Activated naive CD4-positive, alpha-beta T cell (primary cell): ENCODE data around the gene MYOC.
"Not testable (repeated sequence)": the region's sequence is repeated elsewhere in the genome, so short reads cannot be mapped to it uniquely, and the experiment has no call there.

Source experiments
- DNase-seq, 4 experiments: peaks; one replicate each; lab custom pipeline; 2025; lab: John Stamatoyannopoulos, UW

Gene MYOC

DNA sequence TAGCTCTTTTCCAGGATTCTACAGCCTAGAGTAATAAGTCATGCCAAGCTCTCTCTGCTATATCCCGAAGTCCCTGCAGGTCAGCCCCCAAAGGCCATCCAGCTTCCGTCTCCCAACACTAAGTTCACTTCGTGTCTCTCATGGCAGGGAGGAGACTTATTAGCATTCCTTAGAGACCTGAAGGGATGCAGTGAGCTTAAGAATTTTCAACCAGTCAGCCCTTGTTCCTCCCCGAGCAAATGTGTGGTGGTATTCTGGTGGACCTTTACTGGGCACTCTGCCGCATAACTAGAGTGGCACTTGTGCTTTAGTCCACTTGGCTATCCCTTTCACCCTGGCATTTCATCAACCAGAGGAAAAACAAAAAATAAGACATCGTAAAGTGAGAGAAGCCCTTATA lies 49.4 kb downstream of the MYOC start:
- DNase-seq: not testable (repeated sequence)

- no peak for DNase-seq
These were observed 51.6 kb downstream of the MYOC start for GRCh38 chr1:171600862-171601261.

DNA sequence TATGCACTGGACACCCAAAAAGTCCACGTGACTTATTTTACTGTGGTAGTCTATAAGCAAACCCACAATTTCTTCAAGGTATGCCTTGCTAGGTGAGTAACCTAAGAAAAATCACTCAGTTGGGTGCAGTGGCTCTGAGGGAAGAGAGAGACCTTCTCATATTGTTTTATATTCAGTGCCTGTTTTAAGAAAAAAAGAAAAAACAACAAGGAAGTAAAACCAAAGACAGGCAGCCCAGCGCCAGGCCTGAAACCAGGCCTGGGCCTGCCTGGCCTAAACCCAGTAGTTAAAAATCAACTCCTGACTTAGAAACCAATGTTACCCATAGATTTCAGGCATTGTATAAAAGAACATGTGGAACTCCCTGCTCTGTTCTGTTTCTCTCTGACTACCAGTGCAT lies 52.2 kb downstream of the MYOC start:
- DNase-seq: not testable (repeated sequence)

DNA sequence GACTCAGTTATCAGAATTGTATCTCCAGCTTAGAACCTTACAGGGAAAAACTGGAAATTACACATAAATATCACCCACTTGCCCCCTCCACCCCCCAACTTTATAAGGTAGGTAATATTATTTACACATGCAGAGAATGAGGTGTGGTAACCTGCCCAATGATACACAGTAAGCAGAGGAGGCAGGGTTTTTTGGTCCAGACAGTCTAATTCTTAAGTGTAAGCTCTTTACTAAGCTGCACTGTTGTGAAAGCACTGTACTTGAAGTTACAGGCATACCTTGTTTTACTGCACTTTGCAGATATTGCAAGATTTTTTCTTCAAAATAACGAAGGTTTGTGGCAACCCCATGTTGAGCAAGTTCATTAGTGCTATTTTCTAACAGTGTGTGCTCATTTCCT lies 55.3 kb downstream of the MYOC start:
- DNase-seq: no peak

DNA sequence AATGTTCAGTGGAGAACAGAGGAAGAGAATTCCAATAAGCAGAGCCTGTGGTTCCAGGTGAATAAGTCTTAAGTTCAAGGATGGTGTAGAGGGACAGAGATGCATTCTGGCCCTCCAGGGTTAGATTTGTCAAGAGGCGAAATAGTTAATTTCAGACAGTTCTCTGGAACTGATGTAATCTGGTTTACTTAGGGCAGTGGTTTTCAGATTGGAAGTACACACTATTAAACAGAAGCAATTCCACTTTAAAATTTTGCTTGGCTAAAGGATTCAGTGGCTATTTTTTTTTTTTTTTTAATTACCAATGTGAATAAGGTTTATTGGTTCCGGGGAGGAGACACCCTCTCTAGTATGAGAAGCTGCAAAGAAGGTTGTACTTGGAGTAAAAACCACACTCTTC lies 55.8 kb downstream of the MYOC start:
- no peak for DNase-seq

DNA sequence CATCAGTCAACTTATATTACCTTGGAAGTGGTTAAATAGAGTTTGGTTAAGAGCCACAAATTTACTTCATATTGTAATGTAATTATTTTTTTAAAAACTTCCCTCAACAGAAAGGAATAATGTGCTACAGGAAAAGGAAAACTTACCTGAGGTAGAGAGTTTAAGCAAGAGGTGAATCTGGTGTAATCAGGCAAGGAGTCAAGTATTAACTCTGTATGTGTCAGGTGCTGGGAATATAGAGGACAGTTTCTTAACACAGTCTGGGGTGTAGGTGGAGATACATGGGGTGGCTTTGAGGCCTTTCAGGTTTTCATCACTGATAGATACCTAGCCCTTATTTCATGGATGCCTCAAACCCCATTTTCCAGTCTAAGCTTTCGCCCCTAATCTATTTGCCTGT lies 56.4 kb downstream of the MYOC start:
- DNase-seq: no peak

GRCh38 chr1:171595324-171595723 lies 57.2 kb downstream of the MYOC start:
- no peak for DNase-seq

GRCh38 chr1:171590022-171590421 lies 62.5 kb downstream of the MYOC start:
- DNase-seq: no peak

DNA sequence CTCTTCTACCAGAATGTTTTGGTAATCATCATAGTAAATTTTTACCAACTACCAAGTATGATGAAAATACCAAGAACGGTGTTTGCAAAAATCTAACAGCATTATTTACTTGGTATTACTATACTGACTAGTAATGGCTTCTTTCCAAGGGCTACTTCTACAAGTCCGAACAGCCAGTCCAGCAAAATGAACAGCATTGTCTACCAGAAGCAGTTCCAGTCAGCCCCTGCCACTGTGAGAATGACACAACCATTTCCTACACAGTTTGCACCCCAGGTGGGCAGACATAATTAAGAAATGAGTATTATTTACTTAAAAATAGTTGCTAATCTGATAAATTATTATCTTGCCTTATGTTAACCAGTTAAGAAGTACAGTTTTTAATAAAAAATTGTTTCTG lies 64.3 kb downstream of the MYOC start:
- no peak for DNase-seq

DNA sequence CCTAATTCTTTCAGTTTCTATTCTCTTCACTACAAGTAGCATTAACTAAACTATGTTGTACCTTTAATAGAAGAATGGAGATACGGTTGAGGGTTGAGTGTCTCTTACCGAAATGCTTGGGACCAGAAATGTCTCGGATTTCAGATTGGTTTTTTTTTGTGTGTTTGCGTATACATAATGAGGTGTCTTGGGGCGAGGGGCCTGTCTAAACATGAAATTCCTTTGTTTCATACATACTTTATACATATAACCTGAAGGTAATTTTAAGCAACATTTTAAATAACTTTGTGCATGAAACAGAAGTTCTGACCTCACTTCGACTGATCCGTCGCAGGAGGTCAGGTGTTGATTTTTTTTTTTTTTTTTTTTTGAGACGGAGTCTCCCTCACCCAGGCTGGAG lies 66.8 kb downstream of the MYOC start:
- DNase-seq: no peak
